ENCODE data around the gene TMEM120B.
A peak's percentile ranks its signal among the peaks of the same experiment; 100 is the strongest.
"Not testable (repeated sequence)": the region's sequence is repeated elsewhere in the genome, so short reads cannot be mapped to it uniquely, and the experiment has no call there.

Gene TMEM120B

DNA sequence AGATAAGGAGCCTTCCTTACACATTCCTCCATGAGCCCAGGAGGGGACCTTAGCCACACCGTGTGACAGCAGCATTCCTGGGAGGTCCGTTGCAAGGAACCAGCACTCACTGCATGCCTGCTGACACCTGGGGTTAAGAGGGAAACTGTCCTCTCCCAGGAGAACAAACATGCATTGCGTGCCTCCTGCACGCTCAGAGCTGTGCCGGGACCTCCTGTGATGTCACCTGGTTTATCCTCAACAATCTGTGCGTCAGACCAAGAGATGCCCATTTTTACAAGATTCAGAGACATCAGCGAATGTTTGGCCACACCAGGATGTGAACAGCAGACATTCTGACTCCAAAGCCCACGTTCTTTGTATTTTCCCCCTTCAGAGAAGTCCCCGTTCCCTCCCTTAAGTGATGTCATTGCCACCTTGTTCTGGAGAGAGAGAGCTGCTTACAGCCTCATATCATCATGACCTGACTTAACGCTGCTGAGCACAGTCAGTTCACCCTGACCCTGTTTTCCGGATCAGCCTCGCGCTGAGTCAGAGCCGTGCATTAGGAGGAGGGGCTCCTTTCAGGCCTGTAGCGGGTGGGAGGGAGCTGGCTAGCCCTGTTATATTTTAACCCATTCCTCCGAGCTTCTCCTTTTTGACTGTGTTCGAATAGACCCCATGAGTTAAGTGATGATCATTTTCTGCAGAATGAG, 36.2 kb downstream of the TMEM120B start:
- no peak for DNase-seq

DNA sequence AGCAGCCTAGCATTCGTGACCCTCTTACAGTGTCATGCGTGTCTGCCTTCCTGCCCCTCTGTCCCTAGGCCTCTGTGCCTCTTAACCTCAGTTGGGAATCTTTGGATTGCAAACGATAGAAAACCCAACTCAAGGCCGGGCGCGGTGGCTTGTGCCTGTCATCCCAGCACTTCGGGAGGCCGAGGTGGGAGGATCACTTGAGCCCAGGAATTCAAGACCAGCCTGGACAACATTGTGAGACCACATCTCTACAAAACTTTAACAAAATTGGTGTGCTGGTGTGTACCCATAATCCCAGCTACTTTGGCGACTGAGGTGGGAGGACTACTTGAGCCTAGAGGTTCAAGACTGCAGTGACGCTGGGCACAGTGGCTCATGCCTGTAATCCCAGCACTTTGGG, 36.7 kb downstream of the TMEM120B start:
- no peak for DNase-seq

DNA sequence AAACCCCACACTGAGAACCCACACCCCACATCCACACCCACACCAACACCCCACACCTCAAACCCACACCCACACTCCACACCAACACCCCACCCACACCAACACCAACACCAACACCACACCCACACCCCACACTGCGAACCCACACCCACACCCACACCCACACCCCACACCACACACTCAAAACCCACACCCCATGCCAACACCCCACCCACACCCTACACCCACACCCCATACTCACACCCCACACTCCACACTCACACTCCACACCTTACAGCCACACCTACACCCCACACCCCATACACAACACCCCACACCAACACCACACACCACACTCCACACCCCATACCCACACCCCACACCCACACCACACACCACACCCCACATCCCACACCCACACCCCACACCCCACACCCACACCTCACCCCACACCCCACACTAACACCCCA, 38.0 kb downstream of the TMEM120B start:
- no peak for DNase-seq

DNA sequence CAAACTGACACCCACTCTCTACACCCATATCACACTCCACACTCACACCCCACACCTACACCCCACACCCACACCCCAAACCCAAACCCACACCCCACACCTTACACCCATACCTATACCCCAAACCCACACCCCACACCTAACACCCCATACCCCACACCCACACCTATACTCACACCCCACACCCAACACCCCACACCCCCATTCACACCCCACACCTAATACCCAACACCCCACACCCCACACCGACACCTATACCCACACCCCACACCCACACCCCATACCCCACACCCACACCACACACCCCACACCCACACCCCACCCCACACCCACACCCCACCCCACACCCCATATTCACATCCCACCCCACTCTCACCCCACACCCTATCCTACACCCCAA, 38.5 kb downstream of the TMEM120B start:
- no peak for DNase-seq

DNA sequence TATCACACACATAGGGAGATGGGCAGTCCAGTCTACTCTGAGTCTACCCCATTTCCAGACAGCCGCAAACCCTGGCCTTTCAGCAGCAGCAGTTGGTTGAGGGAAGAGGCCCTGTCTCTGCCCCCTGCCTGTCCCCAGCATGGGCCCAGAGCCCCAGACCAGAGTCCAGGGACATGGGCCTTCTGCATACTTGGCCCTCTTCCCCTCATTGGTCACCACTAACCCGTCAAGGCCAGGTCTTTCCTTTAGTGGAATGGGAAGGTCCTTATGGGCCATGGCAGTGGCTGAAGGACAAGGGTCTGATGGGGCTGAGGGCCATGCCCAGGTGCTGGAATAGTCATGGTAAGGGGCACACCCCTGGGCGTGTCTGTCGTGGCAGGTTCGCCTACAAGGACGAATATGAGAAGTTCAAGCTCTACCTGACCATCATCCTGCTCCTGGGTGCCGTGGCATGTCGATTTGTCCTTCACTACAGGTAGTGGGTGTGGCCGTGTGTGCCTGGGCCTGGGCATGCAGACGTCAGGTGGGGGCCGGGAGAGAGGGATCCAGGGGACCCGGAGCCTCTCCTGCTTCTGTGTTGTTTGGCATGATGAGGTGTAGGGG, 39.3 kb downstream of the TMEM120B start:
- no peak for DNase-seq

DNA sequence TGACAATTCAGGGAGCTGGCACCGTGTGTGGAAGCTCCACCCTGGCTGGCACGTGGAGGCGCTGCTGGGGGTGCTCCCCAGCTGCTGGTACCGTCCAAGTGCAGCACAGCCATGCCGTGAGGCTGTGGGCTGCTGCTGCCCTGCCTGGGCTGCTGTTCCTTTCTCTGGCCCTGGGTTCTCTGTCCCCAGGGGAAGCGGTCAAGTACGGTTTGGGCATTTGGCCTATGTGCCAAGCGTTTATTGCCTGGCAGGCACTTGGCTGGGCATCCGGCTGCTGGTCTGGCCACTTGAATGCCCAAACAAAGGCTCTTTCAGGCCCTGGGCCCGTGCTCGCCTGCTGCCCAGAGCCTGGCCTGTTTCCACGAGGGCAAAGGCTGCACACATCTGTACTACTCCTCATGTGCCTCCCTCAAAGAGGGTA, 41.3 kb downstream of the TMEM120B start:
- no peak for DNase-seq

DNA sequence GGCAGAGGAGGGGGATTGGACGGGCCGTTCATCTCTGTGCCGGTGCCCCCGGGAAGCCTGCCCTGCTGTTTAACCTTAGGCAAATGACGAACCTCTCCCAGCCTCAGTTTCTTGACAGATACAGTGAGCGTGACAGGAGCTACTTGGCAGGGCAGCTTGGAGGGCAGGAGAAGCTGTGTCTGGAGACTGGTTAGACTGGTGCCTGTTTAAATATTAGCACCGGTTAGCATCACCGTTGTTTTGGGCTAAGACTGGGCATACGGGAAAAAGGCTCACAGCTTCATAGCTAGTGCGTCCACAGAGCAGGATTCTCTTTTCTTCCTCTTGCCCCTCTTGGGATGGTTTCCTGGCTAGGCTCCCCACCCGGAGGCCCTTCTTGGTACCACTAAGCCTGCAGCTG, 42.3 kb downstream of the TMEM120B start:
- no peak for DNase-seq

DNA sequence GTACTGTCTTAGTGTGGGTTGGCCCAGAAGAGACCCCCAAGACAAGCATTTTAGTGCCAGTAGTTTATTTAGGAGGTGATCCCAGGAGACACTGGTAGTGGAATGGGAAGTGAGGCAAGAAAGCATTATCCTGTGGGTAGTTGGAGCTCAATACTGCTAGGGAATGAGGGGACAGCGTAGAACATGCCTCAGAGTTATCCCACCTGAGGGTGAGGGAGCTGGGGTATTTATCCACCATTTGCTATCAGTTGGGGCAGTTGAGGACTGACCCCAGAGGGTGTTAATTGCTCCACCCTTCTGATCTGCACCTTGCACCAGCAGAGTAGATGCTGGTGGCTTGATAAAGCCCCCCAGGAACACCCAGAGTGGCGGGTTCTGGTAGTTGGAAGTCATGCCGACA, 43.0 kb downstream of the TMEM120B start:
- DNase-seq, result no peak

DNA sequence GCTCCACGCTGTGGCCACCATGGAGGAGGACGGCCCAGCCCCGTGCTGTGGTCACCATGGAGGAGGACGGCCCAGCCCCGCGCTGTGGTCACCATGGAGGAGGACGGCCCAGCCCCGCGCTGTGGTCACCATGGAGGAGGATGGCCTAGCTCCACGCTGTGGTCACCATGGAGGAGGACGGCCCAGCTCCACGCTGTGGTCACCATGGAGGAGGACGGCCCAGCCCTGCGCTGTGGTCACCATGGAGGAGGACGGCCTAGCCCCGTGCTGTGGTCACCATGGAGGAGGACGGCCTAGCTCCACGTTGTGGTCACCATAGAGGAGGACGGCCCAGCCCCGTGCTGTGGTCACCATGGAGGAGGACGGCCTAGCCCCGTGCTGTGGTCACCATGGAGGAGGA, 46.0 kb downstream of the TMEM120B start:
- DNase-seq, result not testable (repeated sequence)

DNA sequence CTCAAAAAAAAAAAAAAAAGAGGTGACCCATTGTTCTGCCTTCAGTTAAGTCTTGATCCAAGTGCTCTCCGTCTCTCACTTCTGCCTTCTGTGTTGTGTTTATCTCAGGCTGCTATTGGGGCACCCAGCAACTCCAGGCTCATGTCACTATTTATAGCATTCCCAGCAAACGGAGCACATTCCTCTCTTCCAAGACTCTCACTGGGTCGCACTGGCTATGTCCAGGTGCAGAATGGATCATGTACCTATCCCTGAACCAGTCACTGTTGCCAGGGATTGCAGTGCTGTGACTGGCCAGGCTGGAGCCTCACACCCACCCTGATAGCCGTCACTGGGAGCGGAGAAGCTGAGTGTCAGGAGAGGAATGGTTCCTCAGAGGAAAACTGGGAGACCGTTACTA, 49.7 kb downstream of the TMEM120B start:
- no peak for DNase-seq

DNA sequence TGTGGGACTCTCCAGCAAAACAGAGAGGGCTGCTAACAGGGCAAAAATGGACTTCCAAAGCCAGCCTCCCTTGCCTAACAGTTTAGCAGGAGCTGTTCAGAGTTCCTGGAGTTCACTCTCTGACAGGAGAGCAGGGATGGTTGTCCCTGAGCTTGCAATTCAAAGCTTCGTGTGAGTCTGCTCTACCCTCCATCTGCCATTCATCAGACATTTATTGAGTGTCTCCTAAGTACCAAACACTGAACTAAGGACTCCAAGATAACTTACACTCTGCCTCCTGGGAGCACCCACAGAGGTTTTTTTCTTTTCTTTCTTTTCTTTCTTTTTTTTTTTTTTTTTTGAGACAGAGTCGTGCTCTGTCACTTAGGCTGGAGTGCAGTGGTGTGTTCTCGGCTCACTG, 52.3 kb downstream of the TMEM120B start:
- DNase-seq, result no peak

DNA sequence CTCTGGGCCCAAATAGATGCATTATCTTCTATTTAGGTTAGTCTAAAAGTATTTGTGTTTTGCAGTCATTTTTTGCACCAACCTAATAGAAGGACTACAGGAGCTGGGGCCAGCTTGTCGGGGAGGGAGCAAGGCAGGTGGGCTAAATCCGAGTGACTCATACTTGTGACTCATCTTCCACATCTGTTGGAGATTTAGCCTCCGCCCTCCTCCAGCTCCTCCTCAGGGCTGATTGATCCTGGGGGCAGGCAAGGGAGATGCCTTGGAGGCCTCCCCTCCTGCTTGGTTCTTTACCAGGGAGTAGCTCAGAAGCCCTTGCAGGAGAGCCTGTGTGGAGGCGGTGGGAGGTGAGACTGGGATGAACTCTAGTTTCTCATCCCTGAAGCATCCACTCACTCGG, 53.0 kb downstream of the TMEM120B start:
- no peak for DNase-seq

DNA sequence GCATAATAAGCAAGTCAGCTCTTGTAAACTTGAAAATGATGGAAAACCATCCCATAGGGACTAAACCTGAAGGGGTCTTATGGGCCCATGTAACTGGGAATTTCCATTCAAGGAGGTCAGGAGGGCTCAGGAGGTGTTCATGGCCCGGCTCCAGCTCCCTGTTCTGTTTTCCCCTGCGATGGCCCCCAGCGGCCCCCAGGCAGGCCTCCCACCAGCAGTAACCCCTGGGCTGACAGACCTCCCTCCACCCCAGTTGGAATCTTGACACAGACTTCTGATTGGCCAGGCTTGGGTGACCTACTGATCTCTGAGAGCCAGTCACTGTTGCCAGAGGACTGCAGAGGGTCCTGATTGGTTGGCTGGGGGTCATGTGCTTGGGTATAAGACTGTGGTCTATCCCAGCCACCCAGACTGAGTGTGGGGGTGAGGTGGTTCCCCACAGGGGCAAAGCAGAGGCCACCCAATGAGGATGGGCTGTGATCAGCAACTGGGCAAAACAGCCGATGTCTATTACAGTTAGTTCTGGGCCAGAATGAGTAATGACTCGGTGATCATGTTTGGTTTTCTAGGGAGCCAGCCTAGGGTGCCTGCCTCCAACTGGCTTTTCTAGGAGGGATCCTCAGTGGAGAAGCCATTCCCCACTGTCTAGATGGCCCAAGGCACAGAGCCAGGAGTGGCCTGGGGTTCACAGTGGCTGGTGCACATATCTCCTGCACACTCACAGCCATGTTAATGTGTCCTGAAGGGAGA, 53.9 kb downstream of the TMEM120B start:
- no peak for DNase-seq

DNA sequence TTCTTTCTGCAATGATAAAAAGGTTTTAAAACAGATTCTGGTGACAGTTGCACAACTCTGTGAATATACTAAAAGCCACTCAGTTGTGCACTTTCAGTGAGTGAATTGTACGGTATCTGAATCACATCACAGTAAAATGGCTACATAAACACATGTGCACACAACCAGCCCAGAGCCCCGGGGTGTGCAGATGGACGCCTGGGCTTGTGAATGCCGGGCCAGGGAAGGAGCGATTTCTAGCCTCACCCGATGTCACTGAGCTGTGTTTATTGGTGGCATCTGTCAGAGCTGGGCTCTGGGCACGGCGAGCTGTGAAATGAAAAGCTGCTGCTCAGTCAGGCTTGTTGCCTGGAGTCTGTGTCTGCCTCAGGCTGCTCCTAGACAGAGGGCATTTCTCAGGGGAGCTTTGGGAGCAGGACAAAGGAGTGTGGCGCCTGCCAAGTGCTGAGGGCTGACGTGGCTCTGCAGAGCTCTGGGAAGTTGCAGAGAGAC, 55.0 kb downstream of the TMEM120B start:
- no peak for DNase-seq

DNA sequence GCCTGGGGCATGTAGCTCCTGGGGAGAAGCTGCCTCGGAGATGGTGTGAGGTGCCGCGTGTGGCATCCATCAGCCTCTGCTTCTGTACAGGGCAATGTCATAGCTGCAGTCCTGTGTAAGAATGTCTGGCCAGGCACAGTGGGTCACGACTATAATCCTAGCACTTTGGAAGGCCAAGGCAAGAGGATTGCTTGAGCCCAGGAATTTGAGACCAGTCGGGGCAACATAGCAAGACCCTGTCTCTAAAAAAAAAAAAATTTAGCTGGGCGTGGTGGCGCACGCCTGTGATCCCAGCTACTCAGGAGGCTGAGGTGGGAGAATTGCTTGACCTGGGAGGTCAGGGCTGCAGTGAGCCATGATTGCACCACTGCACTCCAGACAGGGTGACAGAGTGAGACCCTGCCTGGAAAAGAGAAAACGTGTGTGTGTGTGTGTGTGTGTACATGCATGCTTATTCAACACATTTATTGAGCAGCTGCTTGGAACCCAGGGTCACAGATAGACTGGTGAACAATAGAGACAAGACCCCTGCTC, 56.8 kb downstream of the TMEM120B start:
- DNase-seq, result no peak

DNA sequence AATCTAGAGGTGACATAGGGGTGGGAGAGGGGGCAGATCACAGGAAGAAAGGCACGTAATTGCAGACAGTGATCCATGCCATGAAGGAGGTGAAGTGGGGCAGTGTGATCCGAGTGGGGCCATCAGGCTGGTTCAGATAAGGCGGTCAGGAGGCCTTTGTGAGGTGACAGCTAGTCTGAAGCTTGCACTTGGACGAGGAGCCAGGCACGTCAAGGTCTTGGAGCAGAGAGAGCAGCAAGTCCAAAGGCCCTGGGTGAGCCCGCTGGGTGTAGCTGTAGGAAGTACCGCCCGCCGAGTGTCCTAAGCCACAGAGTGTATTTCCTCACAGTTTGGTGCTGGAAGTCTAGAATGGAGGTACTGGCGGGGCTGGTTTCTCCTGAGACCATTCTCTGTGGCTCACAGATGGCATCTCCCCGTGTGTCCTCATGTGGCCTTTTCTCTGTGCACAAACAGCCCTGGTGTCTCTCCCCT, 57.3 kb downstream of the TMEM120B start:
- DNase-seq, result no peak

DNA sequence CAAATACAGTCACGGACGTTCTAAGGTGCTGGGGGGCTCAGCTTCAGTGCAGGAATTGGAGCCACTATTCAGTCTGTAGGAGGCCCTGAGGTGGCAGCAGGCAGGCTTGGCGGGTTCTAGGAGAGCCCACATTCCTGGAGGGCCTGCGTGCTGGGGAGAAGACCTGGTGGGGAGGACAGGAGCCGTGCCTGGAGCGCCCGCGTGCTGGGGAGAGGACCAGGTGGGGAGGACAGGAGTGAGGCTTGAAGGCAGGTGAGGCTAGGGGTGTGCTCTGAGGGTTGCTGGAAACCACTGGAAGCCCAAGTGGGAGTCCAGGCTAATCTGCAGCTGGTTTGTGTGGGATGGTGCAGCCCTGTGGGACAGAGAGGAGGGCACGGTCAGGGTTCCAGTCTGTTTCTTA, 57.8 kb downstream of the TMEM120B start:
- no peak for DNase-seq

DNA sequence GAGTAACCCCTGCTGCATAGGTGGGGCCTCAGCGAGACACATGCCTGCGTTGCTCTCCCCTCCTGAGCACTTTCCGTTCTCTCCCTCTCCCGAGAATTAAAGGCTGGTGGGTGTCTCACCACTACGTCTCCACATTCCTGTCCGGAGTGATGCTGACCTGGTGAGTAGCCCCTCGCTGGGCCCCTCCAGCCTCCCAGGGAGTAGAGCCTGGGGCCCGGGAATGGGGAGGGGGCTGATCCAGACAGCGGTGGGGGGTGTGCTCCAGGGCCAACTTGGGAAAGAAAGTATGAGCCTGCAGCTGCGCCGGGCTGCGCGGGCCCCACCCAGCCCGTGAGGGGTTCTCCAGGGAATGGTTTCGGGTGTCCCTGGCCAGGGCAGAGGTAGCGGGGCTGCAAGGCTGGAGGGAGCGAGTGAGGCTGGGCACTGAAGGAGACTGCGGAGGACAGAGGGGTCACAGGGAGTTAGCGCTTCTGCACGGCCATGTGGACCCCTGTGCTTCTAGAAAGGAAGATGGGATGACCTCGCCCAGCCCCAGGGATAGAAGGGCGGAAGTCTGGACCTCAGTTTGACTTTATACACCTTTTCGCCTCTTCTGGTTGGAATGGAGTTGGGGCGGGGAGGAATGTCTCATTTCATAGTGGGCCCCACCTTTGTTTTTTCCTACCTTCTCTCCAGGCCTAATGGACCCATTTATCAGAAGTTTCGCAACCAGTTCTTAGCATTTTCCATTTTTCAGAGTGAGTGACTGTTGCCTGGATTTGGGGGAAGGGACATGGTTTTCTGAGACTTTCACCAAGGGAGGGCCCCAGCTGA, 58.5 kb downstream of the TMEM120B start:
- DNase-seq, result no peak

DNA sequence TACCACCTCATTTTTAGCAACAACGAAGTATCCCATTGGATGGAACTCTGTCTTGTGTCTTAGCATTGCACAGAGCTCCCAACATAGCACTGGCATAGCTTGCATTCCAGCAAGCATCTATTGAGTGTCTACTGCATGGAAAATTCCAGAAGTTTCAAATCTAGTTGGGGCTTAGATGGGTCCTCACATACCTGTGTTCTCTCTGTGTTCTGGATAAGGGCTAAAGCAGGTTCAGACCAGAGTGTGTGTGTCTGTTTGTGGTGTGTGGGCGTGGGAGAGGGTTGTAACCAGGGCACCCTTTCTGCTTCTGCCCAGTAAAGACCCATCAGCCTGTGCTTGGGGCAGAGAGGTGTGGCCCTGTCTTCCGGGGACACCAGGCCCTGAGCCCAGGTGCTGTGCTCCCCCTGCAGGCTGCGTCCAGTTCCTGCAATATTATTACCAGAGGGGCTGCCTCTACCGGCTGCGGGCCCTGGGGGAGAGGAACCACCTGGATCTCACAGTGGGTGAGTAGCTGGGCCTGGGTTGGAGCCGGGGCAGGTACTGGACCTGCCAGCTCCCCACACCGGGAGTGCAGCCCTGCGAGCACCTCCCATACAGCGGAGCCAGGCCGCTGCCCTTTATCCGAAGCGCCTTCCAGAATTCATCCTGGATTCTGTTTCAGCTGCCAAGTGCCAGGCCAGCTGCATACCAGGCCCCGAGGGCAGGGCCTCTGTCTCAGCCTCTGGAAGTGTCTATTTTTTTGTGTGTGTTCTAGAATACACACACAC, 60.6 kb downstream of the TMEM120B start:
- peak; percentile 85 for DNase-seq

DNA sequence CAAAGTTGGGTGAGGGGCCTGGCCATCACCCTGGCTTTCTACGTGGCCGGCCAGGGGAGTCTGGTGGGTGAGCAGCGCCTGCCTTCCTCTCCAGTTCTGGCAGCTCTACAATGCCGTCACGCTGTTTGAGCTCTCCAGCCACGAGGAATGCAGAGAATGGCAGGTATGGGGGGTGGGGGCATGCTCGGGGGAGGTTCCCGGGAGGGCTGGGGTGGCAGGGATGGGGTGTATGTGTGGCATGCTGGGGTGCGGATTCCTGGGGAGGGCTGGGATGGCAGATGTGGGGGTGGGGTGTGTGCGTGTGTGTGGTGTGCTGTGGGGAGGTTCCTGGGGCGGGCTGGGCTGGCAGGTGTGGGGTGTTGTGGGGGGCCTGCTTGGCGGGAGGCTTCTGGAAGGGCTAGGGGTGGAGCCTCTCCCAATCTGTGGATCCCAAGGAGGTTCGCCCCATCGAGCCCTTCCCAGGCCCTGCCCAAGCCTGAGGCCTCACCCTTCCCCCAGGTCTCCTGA, 62.5 kb downstream of the TMEM120B start:
- no peak for DNase-seq

DNA sequence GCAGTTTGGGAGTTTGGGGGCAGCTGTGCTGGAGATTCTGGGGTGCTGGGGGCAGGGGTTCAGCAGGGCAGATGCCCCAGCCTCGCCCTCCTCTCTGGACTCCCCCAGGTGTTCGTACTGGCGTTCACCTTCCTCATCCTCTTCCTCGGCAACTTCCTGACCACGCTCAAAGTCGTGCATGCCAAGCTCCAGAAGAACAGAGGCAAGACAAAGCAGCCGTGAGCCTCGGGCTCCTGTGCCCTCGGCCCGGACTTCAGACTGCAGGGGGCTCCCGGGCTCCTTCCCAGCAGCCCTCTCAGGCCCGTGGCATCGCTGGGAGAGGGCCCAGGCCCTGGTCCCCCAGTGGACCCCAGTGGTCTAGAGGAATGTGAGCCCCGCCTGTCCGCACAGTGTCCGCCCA, 62.9 kb downstream of the TMEM120B start:
- DNase-seq, result no peak

Data from stimulated activated CD8-positive, alpha-beta memory T cell treated with anti-CD3 and anti-CD28 coated beads, Interleukin-4, amount 100 ng/mL, for 48 hours (primary cell).